ENCODE data around the gene TMEM238L. TPM values are rescaled to one million over a fixed set of nuclear protein-coding genes. Genes with fewer than 3 reads are reported as not detected.

The TMEM238L gene
- total and polyA plus RNA-seq, 2 of the 4 experiments (the other 2 are of a cell fraction): not detected

DNA sequence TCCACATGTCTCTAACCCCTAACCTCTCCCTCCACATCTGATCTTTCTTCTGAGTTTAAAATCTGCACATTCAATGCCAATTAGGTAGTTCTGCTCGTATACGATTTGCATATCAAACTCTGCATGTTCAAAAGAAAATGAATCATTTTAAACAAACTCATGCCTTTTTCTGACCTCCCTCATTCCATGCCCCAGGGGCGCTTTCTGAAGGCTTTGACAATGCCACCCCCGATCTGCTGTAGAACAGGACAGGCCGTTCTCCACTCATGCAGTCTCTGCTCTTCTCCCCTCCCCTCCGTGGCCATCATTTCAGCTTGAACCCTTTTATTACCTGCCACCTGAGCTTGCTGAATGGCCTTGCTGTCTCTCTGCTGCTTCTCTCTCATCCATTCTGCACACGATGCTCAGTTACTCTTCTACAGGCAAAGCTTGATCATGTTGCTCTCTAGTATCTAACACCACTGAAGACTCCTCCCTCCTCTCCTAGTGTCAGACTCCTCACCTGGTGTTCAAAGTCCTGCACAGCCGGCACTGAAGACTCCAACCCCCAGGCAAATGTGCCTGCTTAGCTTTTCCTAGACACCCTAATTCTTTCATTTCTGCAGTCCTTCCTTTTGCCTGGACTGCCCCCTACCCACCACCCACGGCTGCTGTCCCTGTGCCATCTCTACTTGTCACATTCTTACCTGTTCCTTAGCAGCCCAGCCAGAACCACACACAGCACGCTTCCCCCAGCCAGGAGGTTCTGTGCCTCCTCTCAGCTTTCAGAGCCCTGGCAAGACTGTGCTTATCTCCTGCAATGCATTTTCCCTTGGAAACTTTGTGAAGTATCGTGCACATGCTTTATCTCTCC, 6.2 kb downstream of the TMEM238L start:
- CTCF ChIA-PET: no interaction called here
- dilution Hi-C loops (cut with HindIII; ENCODE audit: low sequenced_read_pairs, unreplicated experiment): no loop called here

More for the DNA sequence above, 6.2 kb downstream of the TMEM238L start:
- Histone ChIP-seq H2AK9ac (replicated peaks; ENCODE audit: low read depth, low read length, poor library complexity) (no peak overlapping the region), H3K27me3 (ENCODE audit: control insufficient read depth, insufficient read depth, low read length) (no peaks in the 10 kb centered on the region), H3K36me3 (ENCODE audit: control insufficient read depth, insufficient read depth, low read length) (no peaks in the 10 kb centered on the region), H4K91ac (ENCODE audit: insufficient read depth, low read depth, low read length) (no peak overlapping the region), H2AK5ac (ENCODE audit: low read depth, low read length) (no peak overlapping the region), H3K56ac (ENCODE audit: extremely low read depth, insufficient read depth, low read length) (no peak overlapping the region), H4K20me1 (ENCODE audit: insufficient read depth, low read length) (no peaks in the 10 kb centered on the region), H3K14ac (replicated peaks; ENCODE audit: low read depth, low read length) (no peak overlapping the region), H3K18ac (ENCODE audit: low read depth, low read length) (no peak overlapping the region), H3K27ac (ENCODE audit: insufficient read depth, low read length) (no peak overlapping the region), H2BK120ac (ENCODE audit: low read depth, low read length) (no peak overlapping the region), H4K5ac (ENCODE audit: low read depth, low read length) (no peak overlapping the region), H3K79me1 (ENCODE audit: low read depth in 1 of 2, low read length in 2 of 2) (no peaks in the 10 kb centered on the region), H2BK15ac (ENCODE audit: low read depth, low read length) (no peak overlapping the region), H3K4me1 (ENCODE audit: control insufficient read depth, insufficient read depth, low read length) (no peaks in the 10 kb centered on the region), H2BK5ac (ENCODE audit: low read depth, low read length, poor library complexity, severe bottlenecking) (no peak overlapping the region), H3K4me3 (ENCODE audit: insufficient read depth, low read depth, low read length) (no peak overlapping the region), H3K9me1 (ENCODE audit: insufficient read depth, low read length) (no peaks in the 10 kb centered on the region), H3K9ac (ENCODE audit: low read depth, low read length) (no peak overlapping the region), H3K4me2 (ENCODE audit: low read depth, low read length) (no peak overlapping the region), H2AFZ (replicated peaks; ENCODE audit: low read length, poor library complexity) (no peak overlapping the region), H2BK20ac (ENCODE audit: low read depth, low read length) (no peak overlapping the region), H3K9me3 (ENCODE audit: control insufficient read depth, insufficient read depth, low read length) (no peaks in the 10 kb centered on the region), H3K4ac (ENCODE audit: low read depth, low read length) (no peak overlapping the region), H4K8ac (ENCODE audit: low read depth in 2 of 2, low read length in 2 of 2) (no peak overlapping the region), H3K23ac (ENCODE audit: low read depth, low read length) (no peak overlapping the region)
- no TSS peak for BruUV-seq (replicated peaks)
- in situ Hi-C loops (cut with MboI; ENCODE audit: low sequenced_read_pairs) (no loop called here), intact Hi-C loops (cut with micrococcal nuclease) (no loop called here)
- TF ChIP-seq NFE2L2 (IDR thresholded peaks at IDR 0.05; ENCODE audit: low read depth, low read length): no peak
- no peak for TF ChIP-seq MAFK (IDR thresholded peaks at IDR 0.05; ENCODE audit: low read depth, low read length)
- no peak for TF ChIP-seq MXI1 (IDR thresholded peaks at IDR 0.05; ENCODE audit: borderline replicate concordance, low read depth, low read length)
- TF ChIP-seq RCOR1 (IDR thresholded peaks at IDR 0.05; ENCODE audit: insufficient replicate concordance, low read length): no peak
- no peak for TF ChIP-seq ELK1 (IDR thresholded peaks at IDR 0.05; ENCODE audit: borderline replicate concordance, low read depth, low read length)
- TF ChIP-seq, protein P1, sequence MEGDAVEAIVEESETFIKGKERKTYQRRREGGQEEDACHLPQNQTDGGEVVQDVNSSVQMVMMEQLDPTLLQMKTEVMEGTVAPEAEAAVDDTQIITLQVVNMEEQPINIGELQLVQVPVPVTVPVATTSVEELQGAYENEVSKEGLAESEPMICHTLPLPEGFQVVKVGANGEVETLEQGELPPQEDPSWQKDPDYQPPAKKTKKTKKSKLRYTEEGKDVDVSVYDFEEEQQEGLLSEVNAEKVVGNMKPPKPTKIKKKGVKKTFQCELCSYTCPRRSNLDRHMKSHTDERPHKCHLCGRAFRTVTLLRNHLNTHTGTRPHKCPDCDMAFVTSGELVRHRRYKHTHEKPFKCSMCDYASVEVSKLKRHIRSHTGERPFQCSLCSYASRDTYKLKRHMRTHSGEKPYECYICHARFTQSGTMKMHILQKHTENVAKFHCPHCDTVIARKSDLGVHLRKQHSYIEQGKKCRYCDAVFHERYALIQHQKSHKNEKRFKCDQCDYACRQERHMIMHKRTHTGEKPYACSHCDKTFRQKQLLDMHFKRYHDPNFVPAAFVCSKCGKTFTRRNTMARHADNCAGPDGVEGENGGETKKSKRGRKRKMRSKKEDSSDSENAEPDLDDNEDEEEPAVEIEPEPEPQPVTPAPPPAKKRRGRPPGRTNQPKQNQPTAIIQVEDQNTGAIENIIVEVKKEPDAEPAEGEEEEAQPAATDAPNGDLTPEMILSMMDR (conservative IDR thresholded peaks at IDR 0.05; ENCODE audit: low read depth, low read length): no peak
- no peak for TF ChIP-seq BHLHE40 (IDR thresholded peaks at IDR 0.05; ENCODE audit: low read depth, low read length)
- TF ChIP-seq CEBPB (IDR thresholded peaks at IDR 0.05; ENCODE audit: low read depth, low read length): no peak
- TF ChIP-seq USF2 (IDR thresholded peaks at IDR 0.05; ENCODE audit: low read depth, low read length): no peak
- TF ChIP-seq RAD21 (IDR thresholded peaks at IDR 0.05; ENCODE audit: low read length): no peak
- no peak for TF ChIP-seq CHD1 (IDR thresholded peaks at IDR 0.05; ENCODE audit: low read depth, low read length)
- no peak for TF ChIP-seq FOS (IDR thresholded peaks at IDR 0.05; ENCODE audit: low read depth, low read length)
- no peak for TF ChIP-seq SMC3 (IDR thresholded peaks at IDR 0.05; ENCODE audit: low read depth, low read length)
- TF ChIP-seq MAZ (IDR thresholded peaks at IDR 0.05; ENCODE audit: borderline replicate concordance, low read depth, low read length): no peak
- TF ChIP-seq RFX5 (IDR thresholded peaks at IDR 0.05; ENCODE audit: low read depth, low read length): no peak
- no peak for TF ChIP-seq POLR2A (IDR thresholded peaks at IDR 0.05; ENCODE audit: low read depth, low read length)
- POLR2A ChIA-PET (ENCODE audit: unreplicated experiment): no interaction called here
- 34% methylated on average over 8 of the region's 11 CpGs; no CpG with 5 or more reads in 1 of the 2 experiments for whole genome bisulfite sequencing, 2 experiments (ENCODE audit: extremely low coverage in 2 of 2, insufficient read length in 1 of 2)
- no peak for ATAC-seq (ENCODE audit: low read depth)
- DNase-seq: no peak

All from IMR-90 (cell line).